HCT116 (cell line): ENCODE measurements around the gene OTOGL. TPM values are rescaled to one million over a fixed set of nuclear protein-coding genes. Genes with fewer than 3 reads are reported as not detected.

ENCODE experiments used
- ATAC-seq: fragments of 200-7000 bp; cut with Tn5 transposase; 2 replicates; pipeline ENCODE4 v1.9.1; 2020; ENCODE audit warnings: mild to moderate bottlenecking, moderate library complexity
- BruUV-seq: library from RNA; stranded (reverse); fragments of 400-500 nt; replicated peaks from 2 replicates; lab custom pipeline; 2021; lab: Mats Ljungman, UMichigan
- CTCF ChIA-PET: fragments of 300-600 bp; sonication (Branson Sonifier 250); formaldehyde crosslinking; loops from one replicate; lab custom pipeline; 2021; ENCODE audit warnings: antibody characterized with exemption; lab: Charles Lee
- POLR2A ChIA-PET: fragments of 300-600, 350-600 bp; sonication (Branson Sonifier 250); formaldehyde crosslinking; loops from one replicate; lab custom pipeline; 2021; ENCODE audit warnings: antibody characterized with exemption; lab: Charles Lee
- RAD21 ChIA-PET, 2 experiments: fragments of 300-600 bp; sonication (Branson Sonifier 250); formaldehyde crosslinking; loops; one replicate each; lab custom pipeline; 2023; ENCODE audit warnings: low total read pairs in 2 of 2; ENCODE audit not compliant: uncharacterized antibody in 2 of 2, unreplicated experiment in 2 of 2, low non-redundant PET in 1 of 2; lab: Charles Lee
- DNase-seq: peaks from one replicate; pipeline ENCODE4 v3.0.0-alpha.2; 2010; ENCODE audit warnings: low read depth, low spot score
- H2AFZ ChIP-seq: fragments of 200-600 bp; shearing (Covaris generic), sonication (generic); 2 replicates; pipeline ENCODE4 v1.6.1; 2017; ENCODE audit warnings: low read depth, mixed run types, mixed read lengths, antibody characterized with exemption, low read length; ENCODE audit not compliant: poor library complexity, severe bottlenecking
- H3K27ac ChIP-seq: 2 replicates; pipeline ENCODE4 v1.5.1; 2012; ENCODE audit warnings: low read depth, low read length
- H3K27me3 ChIP-seq: fragments of 200-600 bp; sonication (generic); 2 replicates; pipeline ENCODE4 v1.6.1; 2016; ENCODE audit warnings: mixed run types, low read length, mixed read lengths; ENCODE audit not compliant: insufficient read depth
- H3K36me3 ChIP-seq, 2 experiments: fragments of 200-500 bp in 1 of 2; fragments of 200-600 bp in 1 of 2; sonication (Bioruptor generic) in 1 of 2; sonication (generic) in 1 of 2; 2 replicates each; pipeline versions ENCODE4 v1.5.1 to v1.6.1; 2014 to 2016; ENCODE audit warnings: low read length in 2 of 2, inconsistent platforms in 1 of 2, mixed read lengths in 1 of 2, mixed run types in 1 of 2; ENCODE audit not compliant: insufficient read depth in 2 of 2, control insufficient read depth in 1 of 2
- H3K4me1 ChIP-seq, 2 experiments: fragments of 200-600 bp in 1 of 2; sonication (generic) in 1 of 2; 2 replicates each; pipeline versions ENCODE4 v1.5.1 to v1.6.1; 2012 to 2017; ENCODE audit warnings: low read length in 2 of 2, inconsistent platforms in 1 of 2, mild to moderate bottlenecking in 1 of 2, mixed read lengths in 1 of 2, mixed run types in 1 of 2, moderate library complexity in 1 of 2; ENCODE audit not compliant: insufficient read depth in 2 of 2, control insufficient read depth in 1 of 2
- H3K4me2 ChIP-seq: fragments of 200-600 bp; sonication (generic); 2 replicates; pipeline ENCODE4 v1.6.1; 2017; ENCODE audit warnings: mixed run types, low read length, mixed read lengths
- H3K4me3 ChIP-seq, 2 experiments: fragments of 200-600 bp in 1 of 2; sonication (generic) in 1 of 2; replicated peaks in 1 of 2; 2 replicates each; pipeline ENCODE4 v1.5.1; 2011 to 2016; ENCODE audit warnings: low read length in 2 of 2, control low read depth in 1 of 2, low read depth in 1 of 2, mild to moderate bottlenecking in 1 of 2, mixed read lengths in 1 of 2, mixed run types in 1 of 2
- H3K79me2 ChIP-seq: fragments of 200-600 bp; sonication (generic); 2 replicates; pipeline ENCODE4 v1.6.1; 2017; ENCODE audit warnings: mild to moderate bottlenecking, mixed run types, low read length, moderate library complexity, mixed read lengths; ENCODE audit not compliant: insufficient read depth
- H3K9ac ChIP-seq: fragments of 200-600 bp; sonication (generic); 2 replicates; pipeline ENCODE4 v1.6.1; 2016; ENCODE audit warnings: low read length, mixed read lengths
- H3K9me2 ChIP-seq: fragments of 200-600 bp; sonication (generic), shearing (Covaris generic); 2 replicates; pipeline ENCODE4 v1.6.1; 2017; ENCODE audit warnings: mixed run types, mild to moderate bottlenecking, moderate library complexity; ENCODE audit not compliant: insufficient read depth
- H3K9me3 ChIP-seq, 2 experiments: fragments of 200-500 bp in 1 of 2; fragments of 200-600 bp in 1 of 2; sonication (Bioruptor generic) in 1 of 2; sonication (generic) in 1 of 2; 2 replicates each; pipeline ENCODE4 v1.6.1; 2014 to 2017; ENCODE audit warnings: low read length in 2 of 2, mixed read lengths in 2 of 2, inconsistent platforms in 1 of 2, low read depth in 1 of 2, mild to moderate bottlenecking in 1 of 2, mixed run types in 1 of 2, moderate library complexity in 1 of 2; ENCODE audit not compliant: control insufficient read depth in 1 of 2, insufficient read depth in 1 of 2
- H4K20me1 ChIP-seq: fragments of 200-600 bp; sonication (generic), shearing (Covaris generic); 2 replicates; pipeline ENCODE4 v1.6.1; 2017; ENCODE audit warnings: mixed run types, mild to moderate bottlenecking, moderate library complexity; ENCODE audit not compliant: insufficient read depth
- CBX3 ChIP-seq: IDR thresholded peaks from 2 replicates; pipeline ENCODE4 v1.6.1; 2012; ENCODE audit warnings: low read depth
- CEBPB ChIP-seq: IDR thresholded peaks from 2 replicates; pipeline ENCODE4 v1.6.1; 2012; ENCODE audit warnings: low read depth
- EGR1 ChIP-seq: IDR thresholded peaks from 2 replicates; pipeline ENCODE4 v1.6.1; 2012; ENCODE audit warnings: low read depth
- ELF1 ChIP-seq: IDR thresholded peaks from 2 replicates; pipeline ENCODE4 v1.6.1; 2012; ENCODE audit warnings: low read depth, borderline replicate concordance
- EZH2 ChIP-seq: fragments of 200-600 bp; sonication (generic); IDR thresholded peaks from 2 replicates; pipeline ENCODE4 v1.6.1; 2017; ENCODE audit warnings: antibody characterized with exemption, mixed run types
- FOSL1 ChIP-seq: IDR thresholded peaks from 2 replicates; pipeline ENCODE4 v1.6.1; 2012; ENCODE audit warnings: low read depth
- SIN3A ChIP-seq: IDR thresholded peaks from 2 replicates; pipeline ENCODE4 v1.6.1; 2012; ENCODE audit warnings: low read depth
- YY1 ChIP-seq: IDR thresholded peaks from 2 replicates; pipeline ENCODE4 v1.6.1; 2011; ENCODE audit warnings: low read length, low read depth, moderate library complexity, mild to moderate bottlenecking; ENCODE audit not compliant: insufficient replicate concordance; ENCODE audit errors: extremely low read depth
- intact Hi-C: fragments of 100-400 bp; cut with micrococcal nuclease; formaldehyde crosslinking; loops from 2 replicates; pipeline ENCODE4 v1.10.0; 2022
- total RNA-seq: library from RNA; stranded (reverse); gene quantifications from one replicate; pipeline ENCODE4 v1.2.1, GENCODE V29; 2021; ENCODE audit not compliant: unreplicated experiment
- TF ChIP-seq, protein P1 (sequence below): IDR thresholded peaks from 2 replicates; pipeline ENCODE4 v1.6.1; 2011; ENCODE audit warnings: mild to moderate bottlenecking, low read length, moderate library complexity; ENCODE audit not compliant: insufficient replicate concordance; ENCODE audit errors: extremely low read depth
- TF ChIP-seq, protein P2 (sequence below): IDR thresholded peaks from 2 replicates; pipeline ENCODE4 v1.6.1; 2012

OTOGL gene
- total RNA-seq, 1 experiment from 2014 or later = not detected

DNA sequence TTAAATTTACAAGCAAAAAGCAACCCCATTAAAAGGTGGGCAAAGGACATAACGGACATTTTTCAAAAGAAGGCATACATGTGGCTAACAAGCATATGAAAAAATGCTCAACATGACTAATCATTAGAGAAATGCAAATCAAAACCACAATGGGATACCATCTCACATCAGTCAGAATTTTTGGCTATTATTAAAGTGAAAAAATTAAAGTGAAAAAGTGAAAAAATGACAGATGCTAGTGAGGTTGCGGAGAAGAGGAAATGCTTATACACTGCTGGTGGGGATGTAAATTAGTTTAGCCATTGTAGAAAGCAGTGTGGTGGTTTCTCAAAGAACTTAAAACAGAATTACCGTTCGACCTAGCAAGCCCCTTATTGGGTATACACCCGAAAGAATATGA, 7.9 kb downstream of the OTOGL start:
- TF ChIP-seq, protein P1, sequence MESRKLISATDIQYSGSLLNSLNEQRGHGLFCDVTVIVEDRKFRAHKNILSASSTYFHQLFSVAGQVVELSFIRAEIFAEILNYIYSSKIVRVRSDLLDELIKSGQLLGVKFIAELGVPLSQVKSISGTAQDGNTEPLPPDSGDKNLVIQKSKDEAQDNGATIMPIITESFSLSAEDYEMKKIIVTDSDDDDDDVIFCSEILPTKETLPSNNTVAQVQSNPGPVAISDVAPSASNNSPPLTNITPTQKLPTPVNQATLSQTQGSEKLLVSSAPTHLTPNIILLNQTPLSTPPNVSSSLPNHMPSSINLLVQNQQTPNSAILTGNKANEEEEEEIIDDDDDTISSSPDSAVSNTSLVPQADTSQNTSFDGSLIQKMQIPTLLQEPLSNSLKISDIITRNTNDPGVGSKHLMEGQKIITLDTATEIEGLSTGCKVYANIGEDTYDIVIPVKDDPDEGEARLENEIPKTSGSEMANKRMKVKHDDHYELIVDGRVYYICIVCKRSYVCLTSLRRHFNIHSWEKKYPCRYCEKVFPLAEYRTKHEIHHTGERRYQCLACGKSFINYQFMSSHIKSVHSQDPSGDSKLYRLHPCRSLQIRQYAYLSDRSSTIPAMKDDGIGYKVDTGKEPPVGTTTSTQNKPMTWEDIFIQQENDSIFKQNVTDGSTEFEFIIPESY = no peak
- TF ChIP-seq EZH2 (no peak), CEBPB (no peak), SIN3A (no peak), EGR1 (no peak), FOSL1 (no peak), ELF1 (no peak), CBX3 (no peak), YY1 (no peak)
- H3K9me3 ChIP-seq = no peaks in the 10 kb centered on the region
- ChIA-PET POLR2A (no interaction called here), CTCF (no interaction called here), RAD21 (no interaction called here)
- no peaks in the 10 kb centered on the region for H3K79me2 ChIP-seq
- H3K27me3 ChIP-seq = no peaks in the 10 kb centered on the region
- no peak overlapping the region for H3K9ac ChIP-seq
- no peaks in the 10 kb centered on the region for H3K4me1 ChIP-seq
- H3K9me2 ChIP-seq = no peaks in the 10 kb centered on the region
- no peak for DNase-seq
- intact Hi-C loops = no loop called here
- peak overlapping the region; percentile 32 for H2AFZ ChIP-seq
- ATAC-seq = no peak
- H3K4me3 ChIP-seq = no peak overlapping the region
- no TSS peak for BruUV-seq
- no peak overlapping the region for H3K4me2 ChIP-seq
- H3K27ac ChIP-seq = no peak overlapping the region
- no peaks in the 10 kb centered on the region for H3K36me3 ChIP-seq
- no peaks in the 10 kb centered on the region; the same call in 1 of the 2 replicates for H4K20me1 ChIP-seq

DNA sequence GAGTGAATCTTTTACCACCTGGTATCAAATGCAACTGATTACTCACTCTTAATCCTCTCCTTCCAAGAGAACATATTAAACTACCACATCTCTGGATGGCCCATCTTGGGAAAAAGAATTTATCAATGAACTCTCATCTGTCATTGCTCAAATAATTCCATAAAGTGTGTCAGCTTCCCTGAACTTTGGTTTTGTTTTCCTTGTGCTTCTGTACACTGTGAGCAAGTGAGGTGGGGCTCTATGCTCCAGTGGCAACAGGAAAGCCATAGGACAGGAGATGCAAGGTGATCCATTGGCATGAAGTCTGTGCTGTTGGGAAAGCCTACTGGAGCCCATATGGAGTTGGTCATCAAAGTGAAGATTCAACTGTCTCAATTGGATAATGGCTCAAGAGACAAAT, 17.4 kb downstream of the OTOGL start:
- intact Hi-C loops = no loop called here
- TF ChIP-seq, protein P2, sequence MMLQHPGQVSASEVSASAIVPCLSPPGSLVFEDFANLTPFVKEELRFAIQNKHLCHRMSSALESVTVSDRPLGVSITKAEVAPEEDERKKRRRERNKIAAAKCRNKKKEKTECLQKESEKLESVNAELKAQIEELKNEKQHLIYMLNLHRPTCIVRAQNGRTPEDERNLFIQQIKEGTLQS = no peak
- ChIA-PET CTCF (no interaction called here), POLR2A (no interaction called here), RAD21 (no interaction called here)
- ATAC-seq (no peak), DNase-seq (no peak)
- no peak overlapping the region for H3K9ac ChIP-seq
- H3K27me3 ChIP-seq = no peaks in the 10 kb centered on the region
- H3K9me2 ChIP-seq = no peaks in the 10 kb centered on the region
- BruUV-seq = no TSS peak
- no peak overlapping the region for H3K4me2 ChIP-seq
- H4K20me1 ChIP-seq = no peaks in the 10 kb centered on the region
- H3K9me3 ChIP-seq = no peaks in the 10 kb centered on the region
- H3K36me3 ChIP-seq = no peaks in the 10 kb centered on the region
- no peaks in the 10 kb centered on the region for H3K79me2 ChIP-seq
- H2AFZ ChIP-seq = no peak overlapping the region
- no peak overlapping the region for H3K27ac ChIP-seq
- H3K4me1 ChIP-seq = no peaks in the 10 kb centered on the region
- H3K4me3 ChIP-seq = no peak overlapping the region
